CD4-positive, alpha-beta T cell treated with Interleukin-21 for 1 hour (primary cell): Measurements from ENCODE around the gene CPXM1.
"Not testable (repeated sequence)": the region's sequence is repeated elsewhere in the genome, so short reads cannot be mapped to it uniquely, and the experiment has no call there.

ENCODE experiments used
- DNase-seq: peaks from one replicate; pipeline ENCODE4 v3.0.0-alpha.2; 2020

CPXM1 gene

DNA sequence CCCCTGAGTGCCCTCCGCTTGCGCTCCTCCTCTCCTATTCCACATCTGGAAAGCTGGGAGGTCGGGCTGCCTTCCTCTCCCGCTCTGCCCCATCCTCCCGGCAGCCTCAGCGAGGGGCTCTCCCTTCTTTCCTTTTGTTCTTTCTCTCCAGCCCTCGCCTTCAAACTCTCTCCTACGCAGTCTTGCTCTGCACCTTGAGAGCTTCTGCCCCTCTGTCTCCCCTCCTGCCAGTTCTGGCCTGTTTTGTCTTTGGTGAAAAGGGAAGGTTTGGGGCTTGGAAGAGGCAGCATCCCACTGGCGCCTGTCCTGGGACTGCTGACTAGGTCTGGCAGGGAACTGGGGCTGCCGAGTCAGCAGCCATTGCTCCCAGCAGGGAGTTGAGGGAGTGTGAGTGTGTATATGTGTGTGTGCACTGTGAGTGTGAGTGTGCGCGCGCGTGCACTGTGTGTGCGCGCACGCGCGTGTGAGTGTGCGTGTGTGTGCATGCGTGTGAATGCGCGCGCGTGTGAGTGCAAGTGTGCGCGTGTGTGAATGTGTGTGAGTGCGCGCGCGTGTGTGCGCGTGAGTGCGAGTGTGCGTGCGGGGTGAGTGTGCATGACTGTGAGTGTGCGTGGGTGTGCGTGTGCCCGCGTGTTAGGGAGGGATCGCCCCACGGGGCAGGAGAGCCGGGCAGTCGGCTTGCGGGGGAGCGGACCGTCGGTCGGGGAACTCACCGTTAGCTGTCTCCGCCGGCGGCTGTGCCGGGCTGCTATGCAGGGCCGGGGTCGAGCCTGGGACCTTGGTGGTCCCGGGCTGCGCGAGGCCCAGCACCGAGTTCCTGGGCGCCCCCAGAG lies 523 bp downstream of the CPXM1 start:
- DNase-seq: no peak

DNA sequence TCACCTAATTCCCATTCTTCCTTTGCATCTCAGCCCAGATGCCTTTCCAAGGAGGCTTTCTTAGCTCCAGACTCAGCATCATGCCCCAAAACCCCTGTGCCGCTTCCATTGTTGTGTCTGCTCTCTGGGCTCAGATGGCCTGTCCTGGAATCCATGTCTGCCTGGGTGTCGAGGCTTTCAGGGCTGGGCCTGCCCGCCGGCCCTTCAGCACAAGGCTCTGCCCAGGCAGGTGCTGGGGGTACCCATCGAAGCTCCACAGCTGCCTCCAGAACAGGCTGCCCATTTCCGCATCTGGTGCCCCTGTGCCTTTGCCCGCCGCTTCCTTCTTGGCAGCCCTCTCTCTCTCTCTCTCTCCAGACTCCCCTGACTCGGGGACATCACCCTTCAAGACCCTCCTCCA lies 1.2 kb downstream of the CPXM1 start:
- no peak for DNase-seq

DNA sequence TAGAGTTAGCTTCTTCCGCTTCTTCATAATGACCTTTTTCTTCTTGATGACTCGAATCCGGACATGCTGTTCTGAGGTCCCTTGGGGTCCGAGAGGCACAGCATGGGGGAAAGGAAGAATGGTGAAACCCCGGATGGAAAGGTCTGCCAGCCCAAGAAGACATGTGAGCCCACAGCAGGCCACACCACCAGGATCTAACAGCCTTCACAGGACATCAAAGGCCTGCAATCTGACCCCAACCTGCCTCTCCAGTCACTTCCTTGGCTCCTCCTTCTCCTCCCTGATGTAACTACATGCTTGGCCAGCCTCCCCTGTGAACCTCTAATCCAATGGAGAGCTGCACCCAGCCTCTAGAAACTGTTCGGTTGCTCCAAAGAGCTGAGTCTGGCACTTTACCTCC lies 1.6 kb downstream of the CPXM1 start:
- no peak for DNase-seq

DNA sequence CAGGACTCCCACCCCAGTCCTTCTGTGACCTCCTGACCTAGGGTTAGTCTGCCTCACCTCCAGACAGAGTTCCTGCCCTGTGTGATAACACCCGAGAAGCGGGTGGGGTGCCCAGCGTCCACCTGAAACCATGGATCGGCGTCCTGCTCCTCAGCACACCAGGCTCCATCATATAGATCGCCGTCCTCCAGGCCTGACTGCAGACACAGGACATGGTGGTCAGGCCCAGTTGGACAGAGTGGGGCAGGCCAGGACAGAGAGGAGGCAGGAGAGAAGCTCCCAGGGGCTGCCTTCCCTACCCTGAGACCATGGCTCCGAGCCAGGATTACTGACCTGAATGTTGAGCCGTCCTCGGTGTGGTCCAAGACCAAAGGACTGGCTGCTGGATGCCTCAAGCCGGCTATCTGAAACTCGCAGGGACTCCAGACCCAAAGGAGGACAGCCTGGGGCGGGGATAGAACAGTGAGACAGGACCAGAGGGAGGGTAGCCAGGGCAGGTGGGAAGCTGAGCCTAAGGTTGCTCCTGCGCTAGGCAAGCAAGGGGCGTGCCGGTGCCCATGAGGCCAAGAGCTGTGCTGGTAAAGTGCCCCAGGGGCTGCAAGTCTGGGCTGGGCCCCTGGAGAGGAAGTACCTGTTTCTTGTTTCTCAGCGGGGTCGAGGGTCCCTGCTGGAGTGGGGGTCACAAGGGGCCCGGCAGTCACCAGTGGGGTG lies 2.2 kb downstream of the CPXM1 start:
- DNase-seq: no peak

- DNase-seq: no peak
Observed at GRCh38 chr20:2797136-2797983, 3.1 kb downstream of the CPXM1 start.

GRCh38 chr20:2796011-2796660 lies 4.3 kb downstream of the CPXM1 start:
- DNase-seq: no peak

DNA sequence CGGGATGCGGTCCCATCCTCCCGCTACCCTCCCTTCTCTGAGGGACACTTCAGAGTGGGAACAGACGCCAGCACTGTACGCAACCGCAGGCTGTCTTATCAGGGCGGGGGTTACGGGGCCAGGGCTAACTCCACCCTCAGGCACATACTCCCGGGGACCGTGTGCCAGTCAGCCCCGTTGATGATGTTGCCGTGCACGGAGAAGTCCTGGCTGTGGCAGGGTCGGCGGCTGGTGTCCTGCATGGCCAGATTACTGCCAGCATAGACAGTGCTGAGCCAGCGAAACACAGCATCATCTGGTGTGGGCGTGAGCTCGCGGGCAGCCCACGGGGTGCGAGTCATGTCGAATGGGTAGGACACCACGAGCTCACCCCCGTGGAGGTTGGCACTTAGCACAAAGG lies 5.0 kb downstream of the CPXM1 start:
- DNase-seq: no peak

DNA sequence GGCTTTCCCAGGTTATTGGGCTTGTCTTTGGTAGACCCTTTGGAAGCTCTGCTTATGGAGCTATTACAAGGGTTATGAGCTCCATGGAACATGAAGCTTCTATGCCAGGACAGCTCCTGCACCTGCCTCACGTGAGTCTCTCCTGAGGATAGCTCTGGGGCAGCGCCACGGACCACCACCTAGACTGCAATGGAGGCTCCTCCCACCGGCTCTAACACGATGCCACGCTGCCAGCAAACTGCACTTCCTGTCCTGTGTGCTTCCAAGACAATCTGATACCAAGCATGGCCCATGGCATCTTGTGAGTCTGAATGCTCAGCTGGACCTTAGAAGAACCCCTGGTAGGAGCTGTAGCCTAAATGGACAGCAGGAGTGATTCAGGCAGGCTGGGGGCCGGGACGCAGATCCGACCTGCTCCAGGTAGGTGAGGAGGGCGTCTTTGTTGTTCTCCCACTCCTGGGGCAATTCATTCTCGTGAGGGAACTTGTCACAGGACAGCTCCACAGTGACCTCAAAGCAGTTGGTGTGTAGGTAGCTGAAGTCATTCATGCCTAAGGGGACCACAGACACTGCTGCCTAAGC lies 5.5 kb downstream of the CPXM1 start:
- no peak for DNase-seq

GRCh38 chr20:2794202-2794748 lies 6.2 kb downstream of the CPXM1 start:
- DNase-seq: no peak

GRCh38 chr20:2793471-2793870 lies 7.0 kb downstream of the CPXM1 start:
- DNase-seq: no peak

DNA sequence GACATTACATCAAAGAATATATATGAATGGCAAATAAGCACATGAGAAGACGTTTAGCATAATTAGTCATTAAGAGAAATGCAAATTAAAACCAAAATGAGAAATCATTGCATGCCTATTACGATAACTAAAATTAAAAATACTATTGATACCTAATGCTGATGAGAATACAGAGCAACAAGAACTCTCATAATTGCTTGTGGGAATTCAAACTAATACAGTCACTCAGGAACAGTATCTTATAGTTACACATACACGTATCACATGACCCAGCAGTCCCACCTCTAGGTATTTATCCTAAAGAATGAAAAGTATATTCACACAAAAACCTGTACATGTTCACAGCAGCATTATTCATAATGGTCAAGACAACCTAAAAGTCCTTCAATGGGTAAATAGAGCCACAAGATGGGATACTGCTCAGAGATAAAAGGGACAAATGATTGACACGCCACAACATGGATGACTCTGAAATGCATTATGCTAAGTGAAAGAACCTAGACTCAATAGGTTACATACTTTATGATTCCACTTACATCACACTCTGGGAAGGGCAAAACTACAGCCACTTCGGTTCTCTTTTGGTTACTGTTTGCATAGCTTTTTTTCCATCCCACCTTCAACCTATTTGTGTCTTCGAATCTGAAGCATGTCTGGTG lies 16.4 kb downstream of the CPXM1 start:
- DNase-seq: no peak

DNA sequence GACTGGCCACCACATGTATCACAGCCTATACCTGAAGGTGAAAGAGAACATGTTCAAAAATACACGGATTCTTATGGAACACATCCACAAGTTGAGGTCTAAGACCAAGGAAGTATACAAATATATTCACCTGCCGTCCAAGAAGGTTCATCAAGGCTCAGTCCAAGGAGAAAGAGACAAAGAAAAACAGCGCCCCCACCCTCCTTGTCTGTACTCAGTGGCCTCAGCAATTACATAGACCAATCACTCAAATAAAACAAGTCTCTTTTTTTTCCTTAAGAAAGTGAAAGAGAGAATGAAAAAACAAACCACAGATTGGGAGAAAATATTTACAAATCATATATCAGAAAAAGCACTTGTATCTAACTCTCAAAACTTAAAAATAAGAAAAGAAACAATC lies 19.5 kb downstream of the CPXM1 start:
- no peak for DNase-seq

DNA sequence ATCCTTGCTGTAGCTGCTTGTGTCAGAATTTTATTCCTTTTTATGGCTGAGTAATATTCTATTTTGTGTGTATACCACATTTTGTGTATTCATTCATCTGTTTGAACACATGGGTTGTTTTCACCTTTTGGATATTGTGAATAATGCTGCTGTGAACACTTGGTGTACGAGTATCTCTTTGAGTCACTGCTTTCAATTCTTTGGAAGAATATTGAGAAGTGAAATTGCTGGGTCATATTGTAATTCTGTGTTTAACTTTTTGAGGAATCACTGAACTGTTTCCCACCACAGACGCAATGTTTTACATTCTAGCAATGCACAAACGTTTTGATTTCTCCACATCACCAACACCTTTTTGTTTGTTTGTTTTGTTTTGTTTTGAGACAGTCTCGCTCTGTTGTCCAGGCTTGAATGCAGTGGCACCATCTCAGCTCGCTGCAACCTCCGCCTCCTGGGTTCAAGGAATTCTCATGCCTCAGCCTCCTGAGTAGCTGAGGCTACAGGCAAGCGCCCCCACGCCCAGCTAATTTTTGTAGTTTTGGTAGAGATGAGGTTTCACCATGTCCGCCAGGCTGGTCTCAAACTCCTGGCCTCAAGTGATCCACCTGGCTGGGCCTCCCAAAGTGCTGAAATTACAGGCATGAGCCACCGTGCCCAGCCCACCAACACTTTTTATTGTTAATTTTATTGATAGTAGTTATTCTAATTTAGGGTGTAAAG lies 21.7 kb downstream of the CPXM1 start:
- no peak for DNase-seq

GRCh38 chr20:2775139-2775538 lies 25.3 kb downstream of the CPXM1 start:
- DNase-seq: no peak

GRCh38 chr20:2773812-2774211 lies 26.6 kb downstream of the CPXM1 start:
- no peak for DNase-seq

GRCh38 chr20:2771631-2772080 lies 28.8 kb downstream of the CPXM1 start:
- no peak for DNase-seq

- not testable (repeated sequence) for DNase-seq
Observed at GRCh38 chr20:2770091-2770490, 30.3 kb downstream of the CPXM1 start.

DNA sequence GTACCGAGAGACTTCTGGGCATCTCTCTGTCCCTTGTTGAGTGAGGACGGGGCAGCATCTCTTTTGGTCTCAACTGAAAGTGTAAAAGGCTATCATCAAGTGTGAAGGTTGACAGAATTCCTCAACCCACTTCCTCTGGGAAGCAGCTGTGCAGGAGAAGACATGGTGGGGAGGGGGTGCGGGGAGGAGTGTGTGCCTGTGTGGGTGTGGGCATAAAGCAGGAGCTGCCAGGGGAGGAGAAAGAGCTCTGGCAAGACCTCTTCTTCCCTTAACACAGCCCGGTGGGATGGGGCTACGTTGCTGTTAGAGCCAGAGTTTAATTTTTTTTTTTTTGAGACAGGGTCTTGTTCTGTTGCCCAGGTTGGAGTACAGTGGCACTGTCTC lies 31.8 kb downstream of the CPXM1 start:
- DNase-seq: no peak

DNA sequence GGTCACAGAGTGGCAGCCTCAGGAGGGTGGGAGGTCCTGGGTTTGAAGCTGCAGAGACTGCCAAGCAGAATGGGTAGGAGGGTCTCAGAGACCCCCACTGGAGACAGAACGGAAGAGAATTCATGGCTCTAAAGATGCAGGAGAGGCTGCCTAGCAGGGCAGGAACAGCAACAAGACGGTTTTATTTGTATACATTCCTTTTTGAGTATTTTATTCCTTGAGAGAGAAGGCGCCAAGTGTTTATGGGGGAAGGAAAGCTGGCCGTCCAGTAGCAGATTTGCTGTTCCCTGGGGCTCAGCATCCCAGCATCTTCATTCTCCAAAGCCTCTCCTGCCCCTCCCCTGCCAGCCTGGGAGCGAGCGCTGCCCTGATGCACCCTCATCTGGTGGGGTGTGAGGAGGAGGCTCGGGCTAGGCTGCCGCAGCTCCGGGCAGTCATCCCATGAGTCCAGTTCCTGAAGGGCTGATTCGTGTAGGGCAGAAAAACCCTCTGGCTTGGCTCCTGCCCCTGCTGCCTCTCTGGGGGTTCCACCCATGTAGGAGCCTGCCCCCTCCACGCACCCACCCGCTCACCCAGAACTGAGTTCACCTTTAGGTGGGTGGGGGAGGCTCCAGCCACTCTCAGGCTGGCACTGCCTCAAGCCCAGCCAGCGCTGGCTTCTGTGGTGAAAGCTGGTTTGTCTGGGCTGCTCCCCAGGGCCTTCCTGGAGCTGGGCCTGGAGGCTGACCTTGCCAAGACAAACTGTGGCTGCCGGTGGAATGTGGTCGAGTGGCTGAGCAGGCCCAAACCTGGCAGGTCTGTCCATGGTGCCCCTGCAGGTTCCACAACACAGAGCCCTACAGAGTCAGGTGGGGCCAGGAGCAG lies 32.4 kb downstream of the CPXM1 start:
- DNase-seq: no peak

DNA sequence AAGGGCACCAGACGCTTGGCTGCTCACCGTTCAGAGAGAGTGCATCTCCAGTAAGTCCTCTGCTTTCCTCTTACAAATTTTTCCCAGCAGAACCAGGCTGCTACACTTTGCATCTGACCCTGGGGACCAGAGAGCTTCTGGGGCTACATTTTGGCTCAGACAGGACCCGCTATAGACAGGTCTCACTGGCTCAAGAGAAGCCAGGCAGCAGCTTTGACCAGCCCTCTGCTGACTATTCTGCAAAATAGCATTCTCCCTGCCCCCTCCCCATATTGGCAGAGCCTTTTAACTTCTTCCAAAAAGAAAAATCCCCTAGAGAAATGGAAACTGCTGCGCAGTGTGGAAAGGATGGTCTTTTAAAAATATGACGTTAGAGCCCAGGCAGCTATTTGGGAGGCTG lies 37.2 kb downstream of the CPXM1 start:
- DNase-seq: no peak
